ENCODE measurements around the gene RASAL3. TPM values are rescaled to one million over a fixed set of nuclear protein-coding genes. Genes with fewer than 3 reads are reported as not detected.

RASAL3 gene
- 1 to 10 TPM in 5 of 7 donors, under 1 TPM in 2; 0.61 to 2.6 (median 1.4) TPM for total RNA-seq
- polyA plus RNA-seq, result 1 to 10 TPM in 1 of 2 donors, under 1 TPM in 1; 0.63 to 1.5 TPM
- long read RNA-seq, donor 1, partial matches to known transcripts, result 1 of 1 reads
- long read RNA-seq, donor 1, other reads (novel, unspliced or antisense), result 0 of 1 reads
- long read RNA-seq, donor 2, result 0 reads
- long read RNA-seq, donor 3, partial matches to known transcripts, result 3 of 9 reads
- long read RNA-seq, donor 3, other reads (novel, unspliced or antisense), result 4 of 9 reads

GRCh38 chr19:15464394-15465385, at the start of gene RASAL3:
Gene RASAL3, minus strand, starts transcription at chr19:15464544. Its CDS starts 186 bp downstream, at chr19:15464358.
- Histone ChIP-seq H3K27ac (no peak within 1 kb of the TSS), H3K4me3 (no peak within 1 kb of the TSS), H3K36me3 (no peaks in the 10 kb centered on the region), H3K4me1 (ENCODE audit: insufficient read depth) (no peaks in the 10 kb centered on the region), H3K27me3 (no peaks in the 10 kb centered on the region), H3K9me3 (no peaks in the 10 kb centered on the region)
- TF ChIP-seq EP300 (IDR thresholded peaks at IDR 0.05) (no peak), POLR2A (IDR thresholded peaks at IDR 0.05) (no peak)
- TF ChIP-seq, protein P1, sequence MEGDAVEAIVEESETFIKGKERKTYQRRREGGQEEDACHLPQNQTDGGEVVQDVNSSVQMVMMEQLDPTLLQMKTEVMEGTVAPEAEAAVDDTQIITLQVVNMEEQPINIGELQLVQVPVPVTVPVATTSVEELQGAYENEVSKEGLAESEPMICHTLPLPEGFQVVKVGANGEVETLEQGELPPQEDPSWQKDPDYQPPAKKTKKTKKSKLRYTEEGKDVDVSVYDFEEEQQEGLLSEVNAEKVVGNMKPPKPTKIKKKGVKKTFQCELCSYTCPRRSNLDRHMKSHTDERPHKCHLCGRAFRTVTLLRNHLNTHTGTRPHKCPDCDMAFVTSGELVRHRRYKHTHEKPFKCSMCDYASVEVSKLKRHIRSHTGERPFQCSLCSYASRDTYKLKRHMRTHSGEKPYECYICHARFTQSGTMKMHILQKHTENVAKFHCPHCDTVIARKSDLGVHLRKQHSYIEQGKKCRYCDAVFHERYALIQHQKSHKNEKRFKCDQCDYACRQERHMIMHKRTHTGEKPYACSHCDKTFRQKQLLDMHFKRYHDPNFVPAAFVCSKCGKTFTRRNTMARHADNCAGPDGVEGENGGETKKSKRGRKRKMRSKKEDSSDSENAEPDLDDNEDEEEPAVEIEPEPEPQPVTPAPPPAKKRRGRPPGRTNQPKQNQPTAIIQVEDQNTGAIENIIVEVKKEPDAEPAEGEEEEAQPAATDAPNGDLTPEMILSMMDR (IDR thresholded peaks at IDR 0.05), result no peak
- 27 to 34% (median 32%) methylated on average over 17 of the region's 17 CpGs for WGBS, 3 donors
- intact Hi-C loops (cut with DNase I), result loop anchor here in 1 of 4 donors (10.0 kb wide), 1 partner anchor 80 kb away; no protein-coding TSS in a partner anchor
- DNase-seq, result no peak

- Histone ChIP-seq H3K27ac (no peak overlapping the region), H3K4me3 (no peak overlapping the region), H3K9me3 (no peaks in the 10 kb centered on the region), H3K4me1 (ENCODE audit: insufficient read depth) (no peaks in the 10 kb centered on the region), H3K36me3 (no peaks in the 10 kb centered on the region), H3K27me3 (no peaks in the 10 kb centered on the region)
- 85 to 86% (median 85%) methylated on average over 19 of the region's 19 CpGs for WGBS, 3 donors
- intact Hi-C loops (cut with DNase I), result no loop called here
- no peak for TF ChIP-seq POLR2A (IDR thresholded peaks at IDR 0.05)
- TF ChIP-seq EP300 (IDR thresholded peaks at IDR 0.05), result no peak
- TF ChIP-seq, protein P1 (IDR thresholded peaks at IDR 0.05), result no peak
- no peak for DNase-seq
Observed at GRCh38 chr19:15511671-15512424, 47.5 kb upstream of the RASAL3 start.

- no peak within 1 kb of the TSS for H3K4me3 ChIP-seq
Observed at GRCh38 chr19:15508035-15508710, 43.8 kb upstream of the RASAL3 start, which contains the start of gene CYP4F22. Gene CYP4F22, plus strand, starts transcription at chr19:15508525. Its CDS starts 16,812 bp downstream, at chr19:15525337.

More at GRCh38 chr19:15508035-15508710, 43.8 kb upstream of the RASAL3 start, which contains the start of gene CYP4F22:
- H3K4me1 ChIP-seq (ENCODE audit: insufficient read depth), result no peaks in the 10 kb centered on the region
- intact Hi-C loops (cut with DNase I), result no loop called here
- DNase-seq, result no peak
- H3K36me3 ChIP-seq, result no peaks in the 10 kb centered on the region
- H3K9me3 ChIP-seq, result no peaks in the 10 kb centered on the region
- H3K27ac ChIP-seq, result no peak within 1 kb of the TSS
- WGBS, 3 donors, result 3 to 4% (median 3%) methylated on average over 52 of the region's 52 CpGs
- H3K27me3 ChIP-seq, result no peaks in the 10 kb centered on the region
- TF ChIP-seq, protein P1 (IDR thresholded peaks at IDR 0.05), result no peak
- TF ChIP-seq EP300 (IDR thresholded peaks at IDR 0.05) (no peak), POLR2A (IDR thresholded peaks at IDR 0.05) (no peak)

All from ovary (tissue), 10 donors.